Body of pancreas (tissue), 4 donors: Measurements from ENCODE around the gene SBF2.

Source experiments
- CTCF ChIP-seq, 7 experiments: fragments of 450-650 bp in 4 of 7; fragments of 200-600 bp in 3 of 7; sonication (generic) in 3 of 7; IDR thresholded peaks; one replicate each; pipeline ENCODE4 v1.5.1; 2016 to 2019; ENCODE audit warnings: antibody characterized with exemption in 7 of 7
- POLR2A ChIP-seq, 3 donors: fragments of 450-650 bp; IDR thresholded peaks; one replicate each; pipeline ENCODE4 v1.6.1; 2016; ENCODE audit warnings: antibody characterized with exemption in 3 of 3, mild to moderate bottlenecking in 2 of 3

GRCh38 chr11:10192036-10192435, 102.0 kb downstream of the SBF2 start:
- TF ChIP-seq CTCF (IDR thresholded peaks at IDR 0.05): no peak
- no peak for TF ChIP-seq POLR2A (IDR thresholded peaks at IDR 0.05)
